Lower leg skin (tissue), 3 donors: Measurements from ENCODE around the gene FAM3D.

ENCODE experiments used
- CTCF ChIP-seq, 3 donors: fragments of 450-650 bp; IDR thresholded peaks; one replicate each; pipeline ENCODE4 v1.5.1; 2016; ENCODE audit warnings: antibody characterized with exemption in 3 of 3, mild to moderate bottlenecking in 3 of 3, moderate library complexity in 2 of 3
- POLR2A ChIP-seq, 2 donors: fragments of 450-650 bp; IDR thresholded peaks; one replicate each; pipeline ENCODE4 v1.6.1; 2016 to 2017; ENCODE audit warnings: antibody characterized with exemption in 2 of 2, mild to moderate bottlenecking in 1 of 2, moderate library complexity in 1 of 2

DNA sequence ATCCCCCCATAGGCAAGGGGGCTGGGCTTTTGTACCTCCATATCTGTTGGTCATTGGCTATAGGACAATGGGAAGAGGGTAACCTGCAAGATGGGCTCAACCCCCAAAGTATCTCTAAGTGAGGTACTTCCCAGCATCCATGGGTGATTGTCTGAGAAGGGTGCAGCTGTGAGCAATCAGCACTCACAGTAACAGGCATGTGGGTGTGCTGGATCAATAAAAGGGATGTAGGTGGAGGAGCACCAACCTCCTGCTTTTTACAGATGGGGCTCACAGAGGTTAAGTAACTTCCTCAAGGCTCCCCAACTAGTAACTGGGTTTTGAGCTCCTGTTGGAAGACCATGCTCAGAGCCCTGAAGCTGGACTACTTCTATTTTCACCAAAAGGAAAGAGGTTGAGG is 63.0 kb downstream of the FAM3D start:
- TF ChIP-seq CTCF (IDR thresholded peaks at IDR 0.05) (no peak), POLR2A (IDR thresholded peaks at IDR 0.05) (no peak)
